ENCODE data around the gene BRMS1.

Gene BRMS1

DNA sequence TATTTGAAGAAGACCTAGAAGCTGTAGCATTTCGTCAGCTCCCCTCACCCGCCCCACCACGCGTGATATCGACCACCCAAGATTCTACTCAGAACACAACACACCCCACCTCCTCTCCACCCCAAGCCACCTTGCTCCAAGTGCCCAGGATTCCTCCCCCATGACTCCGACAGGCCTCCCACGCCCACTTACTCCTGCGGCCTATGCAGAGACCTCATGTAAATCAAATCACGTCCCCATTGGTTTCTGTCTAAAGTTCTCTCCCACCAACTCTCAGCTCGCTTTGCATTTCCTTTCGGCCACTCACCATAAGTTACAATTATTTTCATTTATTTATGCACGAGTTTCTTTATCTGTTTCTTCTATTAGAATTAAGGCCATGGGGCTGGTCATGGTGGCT is 42.2 kb downstream of the BRMS1 start:
- DNase-seq: no peak

DNA sequence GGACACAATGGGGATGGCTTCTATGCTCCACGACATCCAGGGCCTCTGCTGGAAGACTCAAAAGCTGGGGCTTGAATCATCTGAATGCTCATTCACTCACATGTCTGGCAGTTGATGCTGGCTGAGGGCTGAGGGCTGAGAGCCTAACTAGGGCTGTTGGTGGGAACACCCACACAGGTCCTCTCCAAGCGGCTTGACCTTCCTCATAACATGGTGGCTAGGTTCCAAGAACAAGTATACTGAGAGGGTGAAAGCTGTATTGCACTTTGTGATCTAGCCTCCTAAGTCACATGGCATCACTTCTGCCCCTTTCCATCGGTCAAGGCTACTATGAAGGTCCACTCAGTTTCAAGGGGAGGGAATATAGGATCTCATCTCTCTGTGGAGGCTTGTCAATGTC is 45.7 kb downstream of the BRMS1 start:
- no peak for DNase-seq

GRCh38 chr11:66297610-66298009 is 47.3 kb downstream of the BRMS1 start:
- no peak for DNase-seq

GRCh38 chr11:66294626-66295620 is 50.0 kb downstream of the BRMS1 start:
- no peak for DNase-seq

DNA sequence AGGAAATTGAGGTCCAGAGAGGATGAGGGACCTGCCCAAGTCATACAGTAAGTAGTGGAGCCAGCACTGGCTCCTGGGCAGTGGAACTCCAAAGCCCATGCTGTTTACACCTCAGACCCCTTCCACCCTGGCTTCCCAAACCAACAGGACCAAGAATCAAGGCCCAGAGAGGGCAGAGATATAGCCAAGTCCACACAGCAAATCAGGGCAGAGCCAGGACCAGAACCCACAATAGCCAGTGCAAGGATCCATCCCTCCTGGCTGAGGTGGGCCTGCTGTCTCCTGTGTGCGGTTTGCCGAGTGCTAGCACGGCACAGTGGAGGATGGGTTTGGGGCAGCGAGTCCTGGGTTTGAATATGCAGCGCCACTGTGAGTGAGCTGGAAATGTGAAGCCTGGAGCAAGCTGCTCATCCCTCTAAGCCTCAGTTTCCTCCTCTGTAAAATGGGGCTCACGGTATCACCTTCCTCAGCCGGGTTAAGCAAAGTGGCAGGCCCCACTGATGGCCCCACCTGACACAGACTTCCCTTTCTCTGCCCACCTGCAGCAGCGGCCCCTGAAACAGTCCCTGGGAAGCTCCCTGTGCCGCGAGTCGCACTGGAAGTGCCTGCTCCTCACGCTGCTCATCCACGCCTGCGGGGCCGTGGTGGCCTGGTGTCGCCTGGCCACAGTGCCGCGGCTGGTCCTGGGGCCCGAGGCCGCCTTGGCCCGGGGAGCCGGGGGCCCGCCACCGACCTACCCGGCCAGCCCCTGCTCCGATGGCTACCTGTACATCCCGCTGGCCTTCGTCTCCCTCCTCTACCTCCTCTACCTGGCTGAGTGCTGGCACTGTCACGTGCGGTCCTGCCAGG is 50.9 kb downstream of the BRMS1 start:
- no peak for DNase-seq

- no peak for DNase-seq
Observed at GRCh38 chr11:66293352-66293751, 51.6 kb downstream of the BRMS1 start.

GRCh38 chr11:66292543-66293332 is 52.2 kb downstream of the BRMS1 start:
- peak; percentile 15 for DNase-seq

DNA sequence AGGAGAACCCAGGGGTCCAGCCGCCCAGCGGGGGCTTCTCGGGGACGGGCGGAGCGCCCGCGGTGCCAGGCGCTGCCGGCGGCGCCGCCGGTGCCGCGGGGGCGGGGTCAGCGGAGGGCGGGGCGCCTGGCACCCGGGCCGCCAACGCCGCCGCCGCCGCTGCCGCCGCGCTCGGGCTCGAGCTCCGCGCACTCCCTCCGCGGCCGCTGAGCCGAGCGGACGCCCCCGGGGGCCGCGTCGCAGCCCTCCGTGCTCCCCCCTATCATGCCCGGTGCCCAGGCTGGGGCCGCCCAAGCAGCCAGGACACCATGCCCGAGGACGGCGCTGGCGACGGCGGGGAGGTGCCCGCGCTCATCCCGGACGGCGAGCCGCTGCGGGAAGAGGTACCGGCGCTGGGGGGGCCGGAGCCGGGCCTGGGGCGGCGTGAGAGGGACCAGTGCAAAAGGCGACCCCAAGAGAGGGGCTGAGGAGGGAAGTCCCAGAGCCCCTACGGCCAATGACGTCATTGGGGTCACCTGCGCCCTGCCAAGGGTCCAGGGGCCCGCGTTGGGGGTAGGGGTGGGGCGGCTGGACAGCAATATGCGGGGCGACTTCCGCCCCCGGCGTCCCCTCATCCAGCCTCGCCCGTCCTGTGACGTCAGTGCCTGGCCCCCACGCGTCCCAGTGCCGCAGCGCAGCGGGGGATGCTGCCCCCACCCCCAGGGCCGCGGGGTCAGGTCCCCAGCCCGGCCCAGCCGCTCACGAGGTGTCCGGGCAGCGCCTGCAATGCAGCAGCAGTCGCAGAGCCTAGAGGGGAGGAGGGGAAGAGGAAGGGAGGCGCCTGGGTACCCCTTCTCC is 53.0 kb downstream of the BRMS1 start, which contains the start of gene TMEM151A:
Gene TMEM151A (plus strand): TSS at position 189 of the 837 bp plus-strand sequence. CDS start 120 bp downstream, at position 309.
- peak; percentile 34 for DNase-seq

DNA sequence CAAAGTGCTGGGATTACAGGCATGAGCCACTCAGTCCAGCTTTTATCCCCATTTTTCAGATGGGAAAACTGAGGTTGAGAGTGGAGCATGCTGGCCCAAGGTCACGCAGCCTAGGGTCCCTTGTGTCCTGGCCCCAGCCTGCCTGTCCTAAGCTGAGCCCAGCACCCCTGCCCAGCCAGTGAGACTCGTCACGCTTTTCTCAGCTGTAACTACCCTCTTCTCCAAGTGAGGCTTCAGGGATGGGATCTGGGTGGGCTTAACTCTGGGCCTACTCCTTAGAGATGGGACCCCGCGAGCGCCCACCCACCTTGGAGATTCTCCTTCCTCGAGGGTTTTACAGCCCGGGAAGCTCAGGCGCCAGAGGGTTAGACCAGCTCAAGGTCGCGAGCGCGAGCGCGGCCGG is 53.6 kb downstream of the BRMS1 start:
- no peak for DNase-seq

DNA sequence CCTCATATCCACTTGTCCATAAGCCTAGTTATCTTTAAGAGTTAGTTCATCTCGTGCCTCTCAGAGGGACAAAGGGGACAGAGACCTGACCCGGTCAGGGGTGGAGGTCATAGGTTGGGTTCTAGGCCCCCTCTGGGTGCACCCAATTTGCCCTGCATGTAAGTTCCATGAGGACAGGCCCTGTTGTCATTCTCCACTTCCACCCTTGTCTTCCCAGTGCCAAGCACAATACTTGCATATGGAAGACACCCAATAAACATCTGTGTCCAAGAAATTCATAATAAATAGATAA is 54.6 kb downstream of the BRMS1 start:
- no peak for DNase-seq

- peak; percentile 48 for DNase-seq
Observed at GRCh38 chr11:66289548-66290329, 55.2 kb downstream of the BRMS1 start.

GRCh38 chr11:66288671-66289547 is 56.0 kb downstream of the BRMS1 start, which contains the start of gene YIF1A:
Gene YIF1A (minus strand): TSS chr11:66289143. CDS start chr11:66288985, 158 bp downstream.
- DNase-seq: peak; percentile 99

GRCh38 chr11:66287889-66288670 is 56.8 kb downstream of the BRMS1 start:
- no peak for DNase-seq
